Measurements from ENCODE around the gene S1PR4. TPM values are rescaled to one million over a fixed set of nuclear protein-coding genes. Genes with fewer than 3 reads are reported as not detected.

The S1PR4 gene
- total RNA-seq, 1 donor from 2014 or later: not detected

GRCh38 chr19:3142292-3142670 is 36.3 kb upstream of the S1PR4 start:
- H3K9me3 Mint-ChIP-seq: peaks cover 7% of the 10 kb centered on the region
- no peak for DNase-seq (ENCODE audit: low spot score in 2 of 2, unreplicated experiment in 2 of 2)
- no peaks in the 10 kb centered on the region for H3K36me3 Mint-ChIP-seq
- H3K4me1 Mint-ChIP-seq: peaks cover under 1% of the 10 kb centered on the region
- H3K27ac Mint-ChIP-seq: no peak overlapping the region
- H3K4me3 Mint-ChIP-seq: no peak overlapping the region
- peaks cover 4% of the 10 kb centered on the region for H3K27me3 Mint-ChIP-seq (ENCODE audit: low read depth)
- no peak for TF ChIP-seq CTCF (IDR thresholded peaks at IDR 0.05; ENCODE audit: unreplicated experiment)

GRCh38 chr19:3142781-3143337 is 35.7 kb upstream of the S1PR4 start:
- H3K4me1 Mint-ChIP-seq: no peaks in the 10 kb centered on the region
- peaks cover 4% of the 10 kb centered on the region for H3K27me3 Mint-ChIP-seq (ENCODE audit: low read depth)
- no peak overlapping the region for H3K4me3 Mint-ChIP-seq
- H3K36me3 Mint-ChIP-seq: no peaks in the 10 kb centered on the region
- H3K27ac Mint-ChIP-seq: no peak overlapping the region
- no peak for TF ChIP-seq CTCF (IDR thresholded peaks at IDR 0.05; ENCODE audit: unreplicated experiment)
- H3K9me3 Mint-ChIP-seq: peaks cover 7% of the 10 kb centered on the region
- no peak for DNase-seq (ENCODE audit: low spot score in 2 of 2, unreplicated experiment in 2 of 2)

- no peak for DNase-seq (ENCODE audit: low spot score in 2 of 2, unreplicated experiment in 2 of 2)
- no peak for TF ChIP-seq CTCF (IDR thresholded peaks at IDR 0.05; ENCODE audit: unreplicated experiment)
- Mint-ChIP-seq H3K4me1 (no peaks in the 10 kb centered on the region), H3K36me3 (no peaks in the 10 kb centered on the region), H3K27me3 (ENCODE audit: low read depth) (peaks cover 20% of the 10 kb centered on the region), H3K27ac (no peak overlapping the region), H3K4me3 (no peak overlapping the region), H3K9me3 (no peaks in the 10 kb centered on the region)
These were observed 32.5 kb upstream of the S1PR4 start for GRCh38 chr19:3145909-3146676.

GRCh38 chr19:3146677-3147100 is 31.9 kb upstream of the S1PR4 start:
- Mint-ChIP-seq H3K27ac (no peak overlapping the region), H3K4me3 (no peak overlapping the region), H3K27me3 (ENCODE audit: low read depth) (peaks cover 20% of the 10 kb centered on the region), H3K36me3 (no peaks in the 10 kb centered on the region), H3K9me3 (no peaks in the 10 kb centered on the region), H3K4me1 (no peaks in the 10 kb centered on the region)
- DNase-seq (ENCODE audit: low spot score in 2 of 2, unreplicated experiment in 2 of 2): peak in 1 of 2 experiments; percentile 51
- peak; percentile 56 for TF ChIP-seq CTCF (IDR thresholded peaks at IDR 0.05; ENCODE audit: unreplicated experiment)

- TF ChIP-seq CTCF (IDR thresholded peaks at IDR 0.05; ENCODE audit: unreplicated experiment): no peak
- no peak overlapping the region for H3K27ac Mint-ChIP-seq
- no peaks in the 10 kb centered on the region for H3K9me3 Mint-ChIP-seq
- DNase-seq (ENCODE audit: low spot score in 2 of 2, unreplicated experiment in 2 of 2): no peak
- no peak overlapping the region for H3K4me3 Mint-ChIP-seq
- peaks cover 18% of the 10 kb centered on the region for H3K27me3 Mint-ChIP-seq (ENCODE audit: low read depth)
- no peaks in the 10 kb centered on the region for H3K36me3 Mint-ChIP-seq
- no peaks in the 10 kb centered on the region for H3K4me1 Mint-ChIP-seq
These were observed 30.1 kb upstream of the S1PR4 start for GRCh38 chr19:3148503-3148902.
